Adipose tissue (tissue), 3 donors: ENCODE results near the gene BFSP1. TPM values are rescaled to one million over a fixed set of nuclear protein-coding genes. Genes with fewer than 3 reads are reported as not detected.

Source experiments
- H3K27ac ChIP-seq: one replicate; pipeline ENCODE4 v1.5.1; 2013; ENCODE audit warnings: low read depth, low read length
- WGBS, 3 donors: extraction: QIAGEN DNeasy Blood & Tissue Kit; methylation state at CpG; one replicate each; pipeline ENCODE4 v1.1.7; 2013; 5-methylcytosine and 5-hydroxymethylcytosine counted together
- polyA plus RNA-seq, 3 donors: library from polyadenylated mRNA; stranded (reverse); fragments of 200-250 nt; gene quantifications; one replicate each; pipeline ENCODE4 v1.2.3, GENCODE V29; 2013
- donor health status: healthy with polysubstance abuse.
- donor health status: Bipolar disorder and iron deficiency.
- donor health status: healthy.

Gene BFSP1
- 1 to 10 TPM in 2 of 3 donors, under 1 TPM in 1; 0.68 to 1.3 (median 1.0) TPM for polyA plus RNA-seq

DNA sequence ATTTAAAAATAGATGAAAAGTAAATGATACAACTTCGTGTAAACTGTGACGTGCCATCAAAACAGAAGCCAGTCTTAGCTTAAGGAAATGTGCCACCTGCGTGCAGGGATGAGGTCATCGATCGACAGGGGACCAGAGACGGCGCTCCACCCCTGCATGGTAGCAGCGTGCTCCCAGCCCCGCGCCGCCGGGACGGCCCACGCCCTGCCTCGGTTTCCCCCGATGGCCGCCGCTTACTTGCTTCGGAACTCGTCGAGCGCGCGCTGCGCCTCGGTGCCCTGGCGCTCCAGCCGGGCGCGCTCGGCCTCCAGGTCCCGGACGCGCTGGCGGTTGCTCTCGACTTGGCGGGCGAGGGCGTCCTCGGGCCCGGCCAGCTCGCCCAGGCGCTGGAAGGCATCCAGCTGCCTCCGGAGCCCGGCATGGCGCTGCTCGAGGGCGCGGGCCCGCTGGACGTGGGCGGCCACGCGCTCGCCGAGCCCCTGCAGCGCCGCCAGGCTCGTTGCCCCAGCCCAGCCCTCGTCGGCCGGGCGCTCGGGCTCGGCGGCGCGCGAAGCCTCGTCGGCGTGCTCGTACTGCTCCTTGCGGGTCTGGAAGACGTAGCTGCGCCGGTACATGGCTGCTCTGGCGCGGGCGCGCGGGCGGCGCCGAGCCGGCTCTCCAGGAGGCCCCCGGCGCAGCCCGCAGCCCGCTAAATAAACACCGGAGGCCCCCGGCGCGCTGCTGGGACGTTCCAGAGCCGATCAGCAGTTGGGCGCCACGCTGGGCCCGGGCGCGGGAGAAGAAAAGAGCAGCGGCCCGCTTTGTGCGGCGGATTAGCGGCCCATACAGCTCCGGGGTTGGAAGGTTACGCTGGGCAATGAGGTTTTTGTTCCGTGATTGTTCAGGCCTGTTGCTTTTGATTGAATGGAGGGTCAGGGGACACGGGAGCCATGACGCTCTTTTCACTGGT is at the start of gene BFSP1:
TSS of gene BFSP1 (minus strand) at position 664 of the 949 bp plus-strand sequence. CDS start at position 614, 50 bp downstream.
- no peak within 1 kb of the TSS for H3K27ac ChIP-seq
- 0 to 1% (median 1%) methylated on average over 94 to 111 of the region's 111 CpGs for WGBS, 3 donors

DNA sequence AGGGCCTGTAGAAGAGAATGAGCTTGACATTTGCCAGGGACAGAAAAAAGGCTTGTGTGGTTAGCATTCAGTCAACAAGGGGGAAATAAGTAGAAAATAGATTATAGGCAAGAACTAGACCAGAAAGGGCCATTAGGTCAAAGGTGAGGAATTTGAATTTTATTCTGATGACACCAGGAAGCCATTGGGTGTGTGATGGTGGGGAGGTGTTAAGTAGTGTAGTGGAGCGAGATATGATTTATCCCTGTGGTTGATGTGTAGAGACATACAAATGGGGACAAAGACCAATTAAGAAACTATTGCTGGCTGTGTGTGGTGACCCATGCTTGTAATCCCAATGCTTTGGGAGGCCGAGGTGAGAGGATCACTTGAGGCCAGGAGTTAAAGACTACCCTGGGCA is 49.7 kb upstream of the BFSP1 start:
- 94 to 100% (median 97%) methylated on average over 2 of the region's 2 CpGs for WGBS, 3 donors
- no peak overlapping the region for H3K27ac ChIP-seq

DNA sequence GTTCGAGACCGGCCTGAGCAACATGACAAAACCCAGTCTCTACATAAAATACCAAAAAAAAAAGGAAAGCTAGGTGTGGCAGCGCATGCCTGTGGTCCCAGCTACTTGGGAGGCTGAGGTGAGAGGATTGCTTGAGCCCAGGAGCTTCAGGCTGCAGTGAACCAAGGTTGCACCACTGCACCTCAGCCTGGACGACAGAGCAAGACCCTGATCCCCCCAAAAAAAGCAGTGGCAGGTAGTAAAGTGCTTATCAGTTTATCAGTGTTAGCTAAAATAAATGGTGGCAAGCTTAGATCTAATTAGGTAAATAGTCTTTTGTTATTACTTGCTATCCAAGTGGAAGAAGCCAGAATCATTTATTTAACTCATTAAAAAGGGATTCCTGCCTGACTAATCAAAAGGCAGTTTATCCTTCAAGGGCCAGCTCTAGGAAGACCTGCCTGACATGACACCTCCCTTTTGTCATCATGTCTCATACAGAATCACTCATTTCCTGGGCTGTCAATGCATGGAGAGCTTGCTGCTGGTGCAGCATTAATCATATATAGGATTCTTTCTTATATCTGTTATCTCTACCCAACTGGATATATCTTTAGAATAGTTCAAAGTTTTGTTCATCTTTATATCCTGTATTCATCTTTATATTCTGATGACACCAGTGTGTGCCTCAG is 48.3 kb upstream of the BFSP1 start:
- 88 to 95% (median 95%) methylated on average over 4 of the region's 4 CpGs for WGBS, 3 donors
- H3K27ac ChIP-seq = no peak overlapping the region

DNA sequence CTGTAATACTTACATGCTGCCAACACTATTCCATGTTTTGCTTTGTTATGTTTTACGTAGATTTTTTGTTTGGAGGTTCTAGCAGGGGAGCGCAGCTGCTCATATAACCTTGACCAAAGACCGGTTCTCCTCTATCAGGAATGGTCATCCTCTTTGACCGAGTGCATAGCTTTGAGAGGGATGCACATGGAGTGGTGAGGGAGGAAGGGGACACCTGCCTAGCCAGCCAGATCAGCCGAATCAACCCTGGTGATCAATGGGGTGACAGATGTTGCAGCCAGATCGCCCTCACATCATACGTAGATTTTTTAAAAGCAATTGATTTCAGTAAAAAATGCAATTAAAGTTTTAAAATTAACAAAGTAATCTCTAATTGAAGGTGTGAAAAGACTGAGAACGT is 45.0 kb upstream of the BFSP1 start:
- no peak overlapping the region for H3K27ac ChIP-seq
- 29 to 83% (median 78%) methylated on average over 8 of the region's 8 CpGs for WGBS, 3 donors

DNA sequence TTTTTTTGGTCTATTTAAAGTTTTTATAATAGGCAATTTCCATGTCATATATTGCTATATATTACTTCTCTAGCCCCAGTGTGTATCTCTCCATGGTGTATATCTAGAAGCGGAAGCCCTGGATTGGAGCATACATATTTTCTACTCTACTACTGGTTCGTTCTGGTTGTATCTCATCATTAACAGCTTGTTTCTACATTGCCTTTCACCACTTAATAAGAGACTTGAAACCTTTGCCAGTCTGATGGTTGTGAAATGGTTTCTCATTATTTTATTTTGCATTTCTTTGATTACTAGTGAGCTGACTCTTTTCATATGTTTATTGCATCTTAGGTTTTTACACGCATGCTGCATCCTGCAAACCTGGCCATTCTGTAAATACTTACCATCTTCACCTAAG is 42.3 kb upstream of the BFSP1 start:
- no peak overlapping the region for H3K27ac ChIP-seq
- 42 to 81% (median 71%) methylated on average over 3 of the region's 3 CpGs for WGBS, 3 donors

DNA sequence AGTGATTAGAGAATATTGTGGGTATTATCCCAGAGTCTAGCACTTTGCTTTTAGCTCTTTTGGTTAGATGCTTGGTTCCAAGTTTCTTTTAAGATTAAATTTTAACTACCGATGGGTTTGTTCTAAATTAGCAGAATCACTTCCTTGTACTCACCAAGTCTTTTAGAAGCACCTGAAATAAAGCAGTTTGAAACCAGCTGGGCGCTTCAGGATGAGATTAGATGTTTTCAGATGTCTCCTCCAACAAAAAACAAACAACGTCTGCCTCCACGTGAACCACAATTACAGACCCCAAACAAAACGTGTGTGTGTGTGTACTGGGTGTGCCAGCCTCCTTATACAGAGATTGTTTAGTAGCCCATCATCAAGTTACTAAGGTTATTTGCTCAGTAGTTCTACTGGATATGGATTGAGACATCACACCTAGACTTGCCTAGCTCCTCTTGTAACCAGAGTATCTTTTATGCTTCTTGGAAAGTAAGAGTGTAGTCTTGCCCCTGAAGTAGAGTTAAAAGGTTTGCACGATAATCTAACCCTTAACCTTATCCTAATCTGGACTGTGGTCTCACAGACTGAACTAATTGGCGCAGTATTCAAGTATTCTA is 41.0 kb upstream of the BFSP1 start:
- H3K27ac ChIP-seq = no peak overlapping the region
- 20 to 66% (median 53%) methylated on average over 7 of the region's 7 CpGs for WGBS, 3 donors

DNA sequence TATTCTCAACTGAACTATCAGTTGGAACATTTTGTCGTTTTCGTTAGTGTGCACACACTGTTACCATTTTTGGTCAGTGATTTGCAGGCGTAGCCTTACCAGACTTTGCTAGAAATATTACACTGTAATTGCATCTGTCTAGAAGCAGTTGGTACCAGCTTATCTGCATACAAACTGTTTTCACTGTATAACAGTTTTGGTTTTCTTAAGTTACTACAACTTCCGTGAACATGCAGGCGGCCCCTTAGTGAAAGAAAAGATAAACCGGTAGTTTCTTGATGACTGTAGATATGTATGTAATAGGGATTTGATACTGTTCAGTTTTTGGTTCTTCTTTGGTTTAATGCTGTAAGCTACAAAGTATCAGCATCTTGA is 40.0 kb upstream of the BFSP1 start:
- H3K27ac ChIP-seq = no peak overlapping the region
- 7 to 16% (median 13%) methylated on average over 6 of the region's 6 CpGs for WGBS, 3 donors

DNA sequence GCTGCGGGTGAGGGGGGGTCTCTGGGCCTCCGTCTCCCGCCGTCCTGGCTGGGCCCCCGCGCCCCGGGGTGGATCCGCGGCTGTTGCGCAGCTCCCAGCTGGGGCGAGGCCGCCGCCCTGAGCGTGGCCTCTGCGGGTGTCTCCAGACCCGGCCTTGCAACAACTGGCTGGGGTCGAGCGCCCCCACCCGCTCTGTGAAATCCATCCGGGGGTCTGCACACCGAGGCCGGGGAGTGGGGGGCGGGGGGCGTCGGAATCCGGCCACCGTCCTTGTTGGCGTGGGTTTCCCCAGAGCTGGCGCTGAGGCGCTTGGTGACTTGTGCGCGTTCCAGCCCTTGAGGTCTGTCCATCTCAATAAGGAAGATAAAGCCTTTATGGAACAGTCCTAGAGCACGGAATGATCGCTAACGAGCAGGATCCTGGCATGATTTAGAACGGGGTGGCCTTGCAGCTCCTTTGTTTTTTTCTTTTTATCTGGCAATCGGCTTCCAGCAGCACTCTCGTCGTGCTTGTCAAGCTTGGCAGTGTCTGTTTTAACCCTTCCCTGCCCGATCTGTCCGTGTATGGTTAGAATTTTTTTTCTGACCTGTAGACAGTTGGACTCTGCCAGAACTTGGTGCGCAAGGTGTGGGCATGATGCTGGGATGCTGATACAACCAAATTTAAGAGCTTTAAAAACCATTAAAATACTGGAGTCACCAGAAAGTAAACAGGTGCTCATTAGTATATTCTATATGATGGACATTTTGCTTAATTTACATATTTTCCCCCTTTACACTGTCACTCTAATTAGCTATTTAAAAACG is 39.4 kb upstream of the BFSP1 start:
- WGBS, 3 donors = 1% methylated on average over 43 of the region's 43 CpGs
- peak overlapping the region; percentile 9 for H3K27ac ChIP-seq

DNA sequence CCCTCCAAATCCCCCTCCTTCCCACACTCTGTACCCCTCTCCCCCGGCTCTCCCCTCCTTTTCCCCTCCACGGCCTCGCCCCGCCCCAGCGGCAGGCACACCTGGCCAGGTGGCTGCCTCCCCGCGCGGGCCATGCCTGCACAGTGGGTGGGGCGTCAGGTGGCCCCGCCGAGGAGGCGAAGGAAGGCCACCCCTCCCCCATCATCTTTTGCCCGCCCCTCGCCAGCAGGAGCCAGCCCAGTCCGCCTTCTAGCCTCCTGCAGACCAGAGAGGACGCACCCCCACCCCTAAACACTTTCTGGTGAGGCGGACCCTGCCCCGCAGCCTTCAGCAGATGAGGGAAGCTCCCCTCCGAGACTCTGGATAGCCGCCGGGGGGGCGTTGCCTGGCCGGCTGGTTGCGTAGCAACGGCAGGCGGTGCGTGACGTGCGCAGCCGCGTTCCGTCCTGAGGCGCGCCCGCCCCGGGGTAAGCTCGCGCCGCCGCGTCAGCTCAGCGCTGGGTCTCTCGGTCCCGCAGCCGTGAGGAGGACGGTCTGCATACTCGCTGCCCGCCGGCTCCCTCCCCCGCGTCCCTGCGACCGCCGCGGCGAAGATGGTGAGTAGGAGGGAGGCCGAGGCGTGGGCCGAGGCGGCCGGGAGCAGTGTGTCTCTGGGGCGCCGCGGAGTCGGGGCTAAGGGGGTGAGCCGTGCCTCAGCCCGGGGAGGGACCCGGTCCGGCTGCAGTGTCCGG is 38.6 kb upstream of the BFSP1 start, which contains the start of gene DSTN:
TSS of gene DSTN (plus strand) at position 460 of the 731 bp plus-strand sequence. CDS start at position 594, 134 bp downstream.
- 0 to 1% (median 0%) methylated on average over 67 to 70 of the region's 70 CpGs for WGBS, 3 donors

DNA sequence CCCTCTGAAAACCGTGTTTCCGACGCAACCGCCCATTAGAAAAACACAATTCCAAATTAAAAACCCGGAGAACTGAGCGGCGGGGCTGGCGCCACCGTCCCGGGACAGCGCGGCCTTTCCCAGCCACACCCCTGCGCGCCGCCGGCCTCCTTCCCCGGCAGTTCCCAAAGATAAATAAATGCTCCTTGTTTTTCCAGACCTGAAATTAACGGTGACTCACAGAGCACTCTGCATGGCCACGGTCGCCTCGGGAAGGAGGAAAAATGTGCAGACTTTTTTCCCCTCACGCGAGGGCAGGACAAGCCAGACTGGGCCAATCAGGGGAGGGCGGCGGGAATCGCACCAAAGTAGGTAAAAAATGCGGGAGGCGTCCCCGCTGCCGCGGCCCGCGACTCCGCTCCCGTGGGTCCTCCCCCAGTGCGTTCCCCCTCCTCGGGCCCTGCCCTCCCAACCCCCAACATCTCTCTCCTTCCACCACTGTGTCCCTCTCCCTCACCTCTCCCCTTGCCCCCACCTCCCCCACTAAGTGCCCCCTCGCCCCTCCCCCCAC is 37.9 kb upstream of the BFSP1 start:
- 1 to 3% (median 2%) methylated on average over 36 to 38 of the region's 38 CpGs for WGBS, 3 donors
- H3K27ac ChIP-seq = peak overlapping the region; percentile 24

More for the DNA sequence above, 38.6 kb upstream of the BFSP1 start, which contains the start of gene DSTN:
- H3K27ac ChIP-seq = peak within 1 kb of the TSS; percentile 24

DNA sequence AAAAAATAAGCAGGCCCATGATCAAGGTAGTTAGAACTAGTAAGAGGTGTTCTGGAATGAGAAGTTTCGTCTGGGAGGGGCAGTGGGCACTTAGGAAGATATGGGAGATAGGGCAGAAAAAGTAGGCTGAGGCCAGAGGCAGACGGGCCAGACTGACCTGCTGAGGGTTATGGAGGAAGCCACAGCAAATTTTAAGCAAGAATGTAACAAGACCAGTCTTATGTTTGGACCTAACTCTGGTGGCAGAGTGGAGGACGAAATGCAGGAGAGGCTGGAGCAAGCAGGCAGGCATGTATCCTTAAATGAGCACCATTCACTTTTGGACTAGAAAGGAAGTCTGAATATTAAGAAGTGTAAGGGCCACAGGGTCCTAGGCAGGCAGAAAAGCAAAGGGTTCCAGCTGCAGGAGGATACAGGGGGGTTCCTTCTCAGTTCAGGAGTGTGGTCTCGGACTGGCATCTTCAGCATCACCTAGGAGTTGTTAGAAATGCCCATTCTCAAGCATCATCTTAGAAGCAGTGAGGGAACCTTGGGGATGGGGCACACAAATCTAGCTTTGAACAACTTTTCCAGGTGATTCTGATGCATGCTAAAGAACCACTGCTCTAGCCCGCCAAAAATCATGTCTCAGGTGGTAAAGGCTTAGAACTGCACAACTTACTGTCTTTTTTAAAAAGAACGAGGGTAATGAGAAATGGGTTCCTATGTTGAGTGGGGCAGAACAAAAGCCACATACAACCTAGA is 37.0 kb upstream of the BFSP1 start:
- 67 to 84% (median 82%) methylated on average over 6 of the region's 6 CpGs for WGBS, 3 donors
- H3K27ac ChIP-seq = peak overlapping the region; percentile 24

DNA sequence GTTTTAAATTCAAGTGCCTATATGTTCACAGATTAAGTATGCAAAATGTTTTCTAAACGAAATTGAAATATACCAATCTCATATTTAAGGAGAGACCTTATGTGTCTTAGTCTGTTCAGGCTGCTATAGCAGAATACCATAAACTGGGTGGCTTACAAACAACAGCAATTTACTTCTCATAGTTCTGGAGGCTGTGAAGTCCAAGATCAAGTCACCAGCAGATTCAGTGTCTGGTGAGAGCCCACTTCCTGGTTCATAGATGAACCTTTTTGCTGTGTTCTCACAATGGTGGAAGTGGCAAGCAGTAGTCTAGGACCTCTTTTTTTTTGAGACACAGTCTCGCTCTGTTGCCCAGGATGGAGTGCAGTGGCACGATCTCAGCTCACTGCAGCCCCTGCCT is 35.2 kb upstream of the BFSP1 start:
- WGBS, 3 donors = 92 to 95% (median 93%) methylated on average over 3 of the region's 3 CpGs
- H3K27ac ChIP-seq = no peak overlapping the region

DNA sequence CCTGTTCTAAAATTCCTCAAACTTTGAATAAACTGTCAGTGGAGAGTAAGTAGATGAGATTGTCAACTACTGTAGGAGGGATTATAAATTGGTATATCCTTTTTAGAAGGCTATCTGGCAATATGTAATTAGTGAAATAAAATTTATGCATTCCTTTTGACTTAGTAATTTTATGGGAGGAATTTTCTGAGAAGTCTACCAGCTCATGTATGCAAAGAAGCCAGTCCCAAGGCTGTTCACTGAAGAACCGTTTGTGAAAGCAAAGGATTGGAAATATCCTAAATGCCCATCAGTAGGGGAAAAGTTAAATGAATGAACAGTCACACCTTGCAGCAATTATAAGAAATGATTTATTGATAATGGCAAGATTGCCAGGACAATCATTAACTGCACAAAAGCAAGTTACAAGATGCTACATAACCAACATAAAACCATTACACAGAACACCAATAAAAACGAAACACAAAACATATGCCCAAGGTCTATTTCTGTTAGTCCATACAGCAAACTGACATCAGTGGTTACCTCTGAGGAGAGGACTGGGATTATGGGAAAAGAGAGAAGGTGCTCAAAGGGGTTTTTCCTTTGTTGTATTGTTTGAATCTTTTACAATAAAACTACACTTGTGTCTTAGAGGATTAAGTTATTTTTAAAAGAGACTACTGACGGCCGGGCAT is 34.1 kb upstream of the BFSP1 start:
- WGBS, 3 donors = 69 to 78% (median 71%) methylated on average over 4 of the region's 4 CpGs
- H3K27ac ChIP-seq = no peak overlapping the region

DNA sequence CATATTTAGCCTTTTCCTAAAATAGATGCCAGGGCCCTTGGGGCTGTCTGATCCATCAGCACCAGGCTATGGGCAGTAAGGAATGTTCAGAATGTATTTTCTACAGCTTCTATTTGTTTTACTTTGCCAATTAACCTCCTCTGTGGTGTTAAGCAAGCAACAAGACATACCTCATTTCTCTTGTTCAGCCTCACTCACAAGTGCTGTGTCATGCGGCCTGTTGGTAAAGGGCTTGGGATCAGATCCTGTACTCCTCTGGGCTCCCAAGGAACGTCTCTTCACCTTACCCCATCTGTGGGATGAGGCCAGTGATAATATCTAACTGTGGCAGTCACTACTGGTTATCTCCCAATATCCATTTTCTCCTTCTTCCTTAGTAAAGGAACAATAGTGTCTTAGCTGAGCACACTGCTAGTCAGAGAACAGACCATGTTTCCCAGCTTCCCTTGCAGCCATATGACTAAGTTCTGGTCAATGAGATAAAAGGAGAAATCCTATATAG is 31.7 kb upstream of the BFSP1 start:
- WGBS, 3 donors = 84 to 86% (median 85%) methylated on average over 2 of the region's 2 CpGs
- no peak overlapping the region for H3K27ac ChIP-seq

DNA sequence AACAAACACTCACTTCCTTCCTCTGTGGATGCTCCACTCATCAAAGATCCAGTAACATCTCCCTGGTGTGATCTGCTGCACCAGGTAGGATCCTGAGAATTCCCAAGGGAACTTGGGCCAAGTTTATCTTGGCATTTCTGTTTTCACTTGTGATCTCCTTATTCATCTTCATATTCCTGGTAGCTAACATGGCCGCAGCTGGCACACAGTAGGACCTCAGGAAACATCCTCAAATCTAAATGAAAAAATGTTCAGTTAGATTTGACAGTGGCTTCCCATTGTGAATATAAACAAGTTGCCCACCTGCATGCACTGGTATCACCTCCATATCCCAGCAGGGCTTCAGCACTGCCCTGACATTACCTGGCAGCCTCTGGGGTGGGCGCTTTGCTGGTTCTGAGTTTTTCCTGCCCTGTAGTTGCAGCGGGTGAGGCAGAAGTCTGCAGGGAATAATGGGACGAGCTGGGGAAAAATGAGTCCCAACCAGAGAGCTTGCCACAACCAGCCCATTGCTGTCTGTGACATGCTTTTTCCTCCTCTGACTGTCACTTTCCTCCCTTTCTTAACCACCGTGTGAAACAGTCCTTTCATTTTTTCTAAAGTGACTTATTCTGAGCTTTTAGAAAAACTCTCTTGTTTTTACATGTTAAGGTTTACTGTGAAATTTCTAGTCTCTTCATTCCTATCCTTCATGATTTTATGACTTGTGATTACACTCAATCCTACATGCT is 29.3 kb upstream of the BFSP1 start:
- WGBS, 3 donors = 84 to 89% (median 84%) methylated on average over 5 of the region's 5 CpGs
- H3K27ac ChIP-seq = no peak overlapping the region
